Activated naive CD4-positive, alpha-beta T cell treated with anti-CD3 and anti-CD28 coated beads, Interleukin-2, amount 50 U/mL, for 24 hours (primary cell): ENCODE results near the gene C12orf42.

Experiments used
- H3K27ac Mint-ChIP-seq: one replicate; pipeline ENCODE4 v1.8.0; 2021; ENCODE audit warnings: mild to moderate bottlenecking, mixed read lengths
- H3K27me3 Mint-ChIP-seq: one replicate; pipeline ENCODE4 v1.8.0; 2021; ENCODE audit warnings: mixed read lengths
- H3K36me3 Mint-ChIP-seq: one replicate; pipeline ENCODE4 v1.8.0; 2021; ENCODE audit warnings: mixed read lengths
- H3K4me1 Mint-ChIP-seq: one replicate; pipeline ENCODE4 v1.8.0; 2021; ENCODE audit warnings: mixed read lengths
- H3K4me3 Mint-ChIP-seq: one replicate; pipeline ENCODE4 v1.8.0; 2021; ENCODE audit warnings: mild to moderate bottlenecking, mixed read lengths
- H3K9me3 Mint-ChIP-seq: one replicate; pipeline ENCODE4 v1.8.0; 2021; ENCODE audit warnings: mixed read lengths

The C12orf42 gene

GRCh38 chr12:103495469-103496456 is at the start of gene C12orf42:
Gene C12orf42 (minus strand): TSS chr12:103495968. CDS start chr12:103478426, 17,542 bp downstream.
- peaks cover 5% of the 10 kb centered on the region for H3K9me3 Mint-ChIP-seq
- H3K27ac Mint-ChIP-seq = no peak within 1 kb of the TSS
- H3K4me1 Mint-ChIP-seq = peaks cover 26% of the 10 kb centered on the region
- peaks cover 22% of the 10 kb centered on the region for H3K27me3 Mint-ChIP-seq
- H3K4me3 Mint-ChIP-seq = peak within 1 kb of the TSS; percentile 78
- peaks cover 2% of the 10 kb centered on the region for H3K36me3 Mint-ChIP-seq

GRCh38 chr12:103542078-103542477 is 46.3 kb upstream of the C12orf42 start:
- Mint-ChIP-seq H3K4me3 (no peak overlapping the region), H3K27me3 (peaks cover 2% of the 10 kb centered on the region), H3K27ac (no peak overlapping the region), H3K9me3 (no peaks in the 10 kb centered on the region), H3K36me3 (no peaks in the 10 kb centered on the region), H3K4me1 (no peaks in the 10 kb centered on the region)

GRCh38 chr12:103540319-103540718 is 44.6 kb upstream of the C12orf42 start:
- Mint-ChIP-seq H3K27ac (no peak overlapping the region), H3K9me3 (no peaks in the 10 kb centered on the region), H3K27me3 (no peaks in the 10 kb centered on the region), H3K36me3 (no peaks in the 10 kb centered on the region), H3K4me3 (no peak overlapping the region), H3K4me1 (no peaks in the 10 kb centered on the region)

GRCh38 chr12:103538397-103538796 is 42.6 kb upstream of the C12orf42 start:
- Mint-ChIP-seq H3K27ac (no peak overlapping the region), H3K4me3 (no peak overlapping the region)

GRCh38 chr12:103530307-103531066 is 34.7 kb upstream of the C12orf42 start:
- Mint-ChIP-seq H3K4me1 (no peaks in the 10 kb centered on the region), H3K36me3 (no peaks in the 10 kb centered on the region), H3K27me3 (peaks cover 2% of the 10 kb centered on the region), H3K9me3 (no peaks in the 10 kb centered on the region), H3K27ac (no peak overlapping the region), H3K4me3 (no peak overlapping the region)

More at GRCh38 chr12:103538397-103538796, 42.6 kb upstream of the C12orf42 start:
- no peaks in the 10 kb centered on the region for H3K9me3 Mint-ChIP-seq
- H3K4me1 Mint-ChIP-seq = no peaks in the 10 kb centered on the region
- H3K27me3 Mint-ChIP-seq = peaks cover under 1% of the 10 kb centered on the region
- H3K36me3 Mint-ChIP-seq = no peaks in the 10 kb centered on the region

- Mint-ChIP-seq H3K27ac (no peak overlapping the region), H3K4me1 (no peaks in the 10 kb centered on the region)
These were observed 33.5 kb upstream of the C12orf42 start for GRCh38 chr12:103529306-103529705.

GRCh38 chr12:103524238-103524875 is 28.6 kb upstream of the C12orf42 start:
- H3K9me3 Mint-ChIP-seq = no peaks in the 10 kb centered on the region
- H3K27ac Mint-ChIP-seq = no peak overlapping the region
- H3K4me1 Mint-ChIP-seq = no peaks in the 10 kb centered on the region
- H3K4me3 Mint-ChIP-seq = no peak overlapping the region
- H3K36me3 Mint-ChIP-seq = no peaks in the 10 kb centered on the region
- no peaks in the 10 kb centered on the region for H3K27me3 Mint-ChIP-seq

More at GRCh38 chr12:103529306-103529705, 33.5 kb upstream of the C12orf42 start:
- Mint-ChIP-seq H3K9me3 (no peaks in the 10 kb centered on the region), H3K36me3 (no peaks in the 10 kb centered on the region), H3K27me3 (peaks cover 2% of the 10 kb centered on the region), H3K4me3 (no peak overlapping the region)

GRCh38 chr12:103523771-103524170 is 28.0 kb upstream of the C12orf42 start:
- Mint-ChIP-seq H3K4me1 (no peaks in the 10 kb centered on the region), H3K36me3 (no peaks in the 10 kb centered on the region), H3K4me3 (no peak overlapping the region), H3K9me3 (no peaks in the 10 kb centered on the region), H3K27me3 (no peaks in the 10 kb centered on the region), H3K27ac (no peak overlapping the region)

GRCh38 chr12:103520686-103521215 is 25.0 kb upstream of the C12orf42 start:
- no peaks in the 10 kb centered on the region for H3K9me3 Mint-ChIP-seq
- no peaks in the 10 kb centered on the region for H3K4me1 Mint-ChIP-seq
- no peaks in the 10 kb centered on the region for H3K27me3 Mint-ChIP-seq
- H3K27ac Mint-ChIP-seq = no peak overlapping the region
- H3K36me3 Mint-ChIP-seq = no peaks in the 10 kb centered on the region
- H3K4me3 Mint-ChIP-seq = no peak overlapping the region

GRCh38 chr12:103519632-103520031 is 23.9 kb upstream of the C12orf42 start:
- H3K27ac Mint-ChIP-seq = no peak overlapping the region
- no peaks in the 10 kb centered on the region for H3K4me1 Mint-ChIP-seq
- no peaks in the 10 kb centered on the region for H3K9me3 Mint-ChIP-seq
- no peaks in the 10 kb centered on the region for H3K27me3 Mint-ChIP-seq
- H3K36me3 Mint-ChIP-seq = no peaks in the 10 kb centered on the region
- H3K4me3 Mint-ChIP-seq = no peak overlapping the region

- no peaks in the 10 kb centered on the region for H3K27me3 Mint-ChIP-seq
- no peak overlapping the region for H3K27ac Mint-ChIP-seq
- H3K4me3 Mint-ChIP-seq = no peak overlapping the region
- peaks cover 4% of the 10 kb centered on the region for H3K9me3 Mint-ChIP-seq
- no peaks in the 10 kb centered on the region for H3K4me1 Mint-ChIP-seq
- H3K36me3 Mint-ChIP-seq = no peaks in the 10 kb centered on the region
These were observed 23.1 kb upstream of the C12orf42 start for GRCh38 chr12:103518899-103519298.

GRCh38 chr12:103517161-103517560 is 21.4 kb upstream of the C12orf42 start:
- Mint-ChIP-seq H3K4me3 (no peak overlapping the region), H3K27me3 (no peaks in the 10 kb centered on the region), H3K27ac (no peak overlapping the region), H3K4me1 (no peaks in the 10 kb centered on the region), H3K9me3 (peaks cover 8% of the 10 kb centered on the region), H3K36me3 (no peaks in the 10 kb centered on the region)

- Mint-ChIP-seq H3K27ac (no peak overlapping the region), H3K9me3 (peaks cover 8% of the 10 kb centered on the region), H3K36me3 (no peaks in the 10 kb centered on the region), H3K4me1 (no peaks in the 10 kb centered on the region), H3K27me3 (no peaks in the 10 kb centered on the region), H3K4me3 (no peak overlapping the region)
These were observed 19.6 kb upstream of the C12orf42 start for GRCh38 chr12:103515341-103515740.

- Mint-ChIP-seq H3K4me1 (no peaks in the 10 kb centered on the region), H3K36me3 (no peaks in the 10 kb centered on the region), H3K27ac (no peak overlapping the region), H3K4me3 (no peak overlapping the region), H3K27me3 (no peaks in the 10 kb centered on the region), H3K9me3 (peaks cover 8% of the 10 kb centered on the region)
These were observed 18.1 kb upstream of the C12orf42 start for GRCh38 chr12:103513875-103514274.
